ENCODE results near the gene TBC1D2.
"Not testable (repeated sequence)": the region's sequence is repeated elsewhere in the genome, so short reads cannot be mapped to it uniquely, and the experiment has no call there.

TBC1D2 gene

GRCh38 chr9:98271479-98271878 is 16.0 kb upstream of the TBC1D2 start:
- peak in 1 of 3 experiments; percentile 15 for DNase-seq

- not testable (repeated sequence) for DNase-seq
These were observed 14.8 kb upstream of the TBC1D2 start for GRCh38 chr9:98270284-98270683.

GRCh38 chr9:98269652-98270051 is 14.2 kb upstream of the TBC1D2 start:
- not testable (repeated sequence) for DNase-seq

GRCh38 chr9:98267556-98267955 is 12.1 kb upstream of the TBC1D2 start:
- not testable (repeated sequence) for DNase-seq

- DNase-seq = no peak
These were observed 9.1 kb upstream of the TBC1D2 start for GRCh38 chr9:98264516-98264915.

- peak; percentile 66 to 88 (median 67) for DNase-seq
These were observed 8.3 kb upstream of the TBC1D2 start for GRCh38 chr9:98263482-98264357.

GRCh38 chr9:98263080-98263479 is 7.6 kb upstream of the TBC1D2 start:
- no peak for DNase-seq

- no peak for DNase-seq
These were observed 6.6 kb upstream of the TBC1D2 start for GRCh38 chr9:98262056-98262455.

- DNase-seq = no peak
These were observed 5.2 kb upstream of the TBC1D2 start for GRCh38 chr9:98260635-98261034.

GRCh38 chr9:98259791-98260190 is 4.3 kb upstream of the TBC1D2 start:
- DNase-seq = no peak

GRCh38 chr9:98256756-98257155 is 1.3 kb upstream of the TBC1D2 start:
- peak; percentile 40 to 72 (median 53) for DNase-seq

- no peak for DNase-seq
These were observed 330 bp downstream of the TBC1D2 start for GRCh38 chr9:98255061-98255577.

GRCh38 chr9:98254228-98255060 is 1.0 kb downstream of the TBC1D2 start:
- no peak for DNase-seq

- DNase-seq = no peak
These were observed 1.9 kb downstream of the TBC1D2 start for GRCh38 chr9:98253565-98253964.

GRCh38 chr9:98251551-98251950 is 3.9 kb downstream of the TBC1D2 start:
- DNase-seq = no peak

- DNase-seq = no peak
These were observed 5.7 kb downstream of the TBC1D2 start for GRCh38 chr9:98249771-98250170.

GRCh38 chr9:98248737-98249474 is 6.5 kb downstream of the TBC1D2 start:
- no peak for DNase-seq

GRCh38 chr9:98247831-98248657 is 7.4 kb downstream of the TBC1D2 start:
- no peak for DNase-seq

- no peak for DNase-seq
These were observed 13.0 kb downstream of the TBC1D2 start for GRCh38 chr9:98242426-98242825.

GRCh38 chr9:98241357-98242300 is 13.8 kb downstream of the TBC1D2 start:
- no peak for DNase-seq

GRCh38 chr9:98240475-98240874 is 15.0 kb downstream of the TBC1D2 start:
- DNase-seq = no peak
